Natural killer cell (primary cell): ENCODE measurements around the gene THSD7B. TPM values are rescaled to one million over a fixed set of nuclear protein-coding genes. Genes with fewer than 3 reads are reported as not detected.
"Not testable (repeated sequence)": the region's sequence is repeated elsewhere in the genome, so short reads cannot be mapped to it uniquely, and the experiment has no call there.

Experiments used
- ATAC-seq, 3 donors: fragments of 150-1000 bp in 2 of 3; fragments of 200-7000 bp in 1 of 3; cut with Tn5 transposase; 1 replicate in 1 of 3; 2 replicates in 2 of 3; pipeline ENCODE4 v1.10.0; 2021; ENCODE audit warnings: mild to moderate bottlenecking in 2 of 3, moderate library complexity in 2 of 3
- DNase-seq, 2 donors: peaks; one replicate each; pipeline versions ENCODE4 v3.0.0 to v3.0.0-alpha.2; 2013 to 2021; ENCODE audit warnings: mixed read lengths in 1 of 2
- H3K27ac ChIP-seq: one replicate; pipeline ENCODE4 v1.5.1; 2013; ENCODE audit warnings: mild to moderate bottlenecking, low read length
- H3K27me3 ChIP-seq: one replicate; pipeline ENCODE4 v1.6.1; 2013; ENCODE audit warnings: low read length; ENCODE audit not compliant: control insufficient read depth, insufficient read depth
- H3K36me3 ChIP-seq: one replicate; pipeline ENCODE4 v1.6.1; 2013; ENCODE audit warnings: low read length; ENCODE audit not compliant: control insufficient read depth, insufficient read depth
- H3K4me1 ChIP-seq: one replicate; pipeline ENCODE4 v1.6.1; 2013; ENCODE audit warnings: low read length; ENCODE audit not compliant: control insufficient read depth, insufficient read depth
- H3K4me3 ChIP-seq: one replicate; pipeline ENCODE4 v1.5.1; 2013; ENCODE audit warnings: low read length
- H3K9me3 ChIP-seq: one replicate; pipeline ENCODE4 v1.6.1; 2013; ENCODE audit warnings: low read length; ENCODE audit not compliant: control insufficient read depth, insufficient read depth
- H3K27ac Mint-ChIP-seq, 2 donors: one replicate each; pipeline ENCODE4 v1.8.0; 2022; ENCODE audit warnings: mild to moderate bottlenecking in 2 of 2, mixed read lengths in 2 of 2, moderate library complexity in 1 of 2
- H3K27me3 Mint-ChIP-seq, 2 donors: one replicate each; pipeline ENCODE4 v1.8.0; 2022; ENCODE audit warnings: low read depth in 2 of 2, mixed read lengths in 2 of 2
- H3K36me3 Mint-ChIP-seq: one replicate; pipeline ENCODE4 v1.8.0; 2022; ENCODE audit warnings: mixed read lengths
- H3K4me1 Mint-ChIP-seq, 2 donors: one replicate each; pipeline ENCODE4 v1.8.0; 2022; ENCODE audit warnings: mixed read lengths in 2 of 2
- H3K4me3 Mint-ChIP-seq: one replicate; pipeline ENCODE4 v1.8.0; 2022; ENCODE audit warnings: mild to moderate bottlenecking, moderate library complexity, mixed read lengths
- H3K9me3 Mint-ChIP-seq, 2 donors: one replicate each; pipeline ENCODE4 v1.8.0; 2022; ENCODE audit warnings: mixed read lengths in 2 of 2
- WGBS: methylation state at CpG from one replicate; pipeline ENCODE4 v1.1.7; 2013; ENCODE audit warnings: missing lambda C conversion rate; ENCODE audit not compliant: insufficient coverage; 5-methylcytosine and 5-hydroxymethylcytosine counted together
- intact Hi-C: fragments of 100-400 bp; cut with micrococcal nuclease; formaldehyde crosslinking; loops from one replicate; pipeline ENCODE4 v1.14.2; 2022
- total RNA-seq, 4 donors: library from RNA; stranded (reverse); fragments of 120-200 nt in 1 of 4; gene quantifications; one replicate each; pipeline versions ENCODE4 v1.2.3 to v1.2.4, GENCODE V29; 2013 to 2022
- TF ChIP-seq, protein P1 (sequence below): fragments of 200-600 bp; IDR thresholded peaks from one replicate; pipeline ENCODE4 v1.8.0; 2022; ENCODE audit warnings: antibody characterized with exemption

THSD7B gene
- total RNA-seq, 3 donors from 2014 or later (not counting 1 experiment from before 2014, with no cell fraction given): not detected

DNA sequence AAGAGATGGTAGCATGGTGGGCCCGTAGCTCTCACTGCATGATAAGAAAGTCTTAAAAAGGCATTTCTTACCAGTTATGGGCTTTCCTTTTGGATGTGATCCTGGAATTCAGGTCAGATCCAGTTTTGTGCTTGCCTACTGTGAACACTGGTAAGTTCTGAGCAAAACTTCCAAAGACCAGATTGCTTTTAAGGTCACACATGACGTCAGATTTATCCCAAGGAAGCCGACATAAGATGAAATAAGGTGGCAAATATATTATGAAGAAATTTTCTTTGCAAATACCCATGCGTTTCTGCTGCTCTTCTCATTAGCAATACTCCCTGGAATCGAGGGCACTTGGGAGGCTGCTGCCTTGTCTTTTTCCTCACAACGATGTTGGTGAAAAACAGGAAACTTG, 782.5 kb downstream of the THSD7B start:
- H3K27ac ChIP-seq: no peak overlapping the region
- Mint-ChIP-seq H3K27ac (no peak overlapping the region), H3K9me3 (peaks cover 6 to 11% of the 10 kb centered on the region in 2 donors), H3K4me1 (no peaks in the 10 kb centered on the region), H3K4me3 (no peak overlapping the region), H3K36me3 (no peaks in the 10 kb centered on the region), H3K27me3 (no peaks in the 10 kb centered on the region)
- no peaks in the 10 kb centered on the region for H3K36me3 ChIP-seq
- H3K4me1 ChIP-seq: no peaks in the 10 kb centered on the region
- ATAC-seq (no peak), DNase-seq (no peak)
- 80% methylated on average over 5 of the region's 6 CpGs for WGBS
- H3K9me3 ChIP-seq: no peaks in the 10 kb centered on the region
- intact Hi-C loops: no loop called here
- H3K27me3 ChIP-seq: no peaks in the 10 kb centered on the region
- TF ChIP-seq, protein P1, sequence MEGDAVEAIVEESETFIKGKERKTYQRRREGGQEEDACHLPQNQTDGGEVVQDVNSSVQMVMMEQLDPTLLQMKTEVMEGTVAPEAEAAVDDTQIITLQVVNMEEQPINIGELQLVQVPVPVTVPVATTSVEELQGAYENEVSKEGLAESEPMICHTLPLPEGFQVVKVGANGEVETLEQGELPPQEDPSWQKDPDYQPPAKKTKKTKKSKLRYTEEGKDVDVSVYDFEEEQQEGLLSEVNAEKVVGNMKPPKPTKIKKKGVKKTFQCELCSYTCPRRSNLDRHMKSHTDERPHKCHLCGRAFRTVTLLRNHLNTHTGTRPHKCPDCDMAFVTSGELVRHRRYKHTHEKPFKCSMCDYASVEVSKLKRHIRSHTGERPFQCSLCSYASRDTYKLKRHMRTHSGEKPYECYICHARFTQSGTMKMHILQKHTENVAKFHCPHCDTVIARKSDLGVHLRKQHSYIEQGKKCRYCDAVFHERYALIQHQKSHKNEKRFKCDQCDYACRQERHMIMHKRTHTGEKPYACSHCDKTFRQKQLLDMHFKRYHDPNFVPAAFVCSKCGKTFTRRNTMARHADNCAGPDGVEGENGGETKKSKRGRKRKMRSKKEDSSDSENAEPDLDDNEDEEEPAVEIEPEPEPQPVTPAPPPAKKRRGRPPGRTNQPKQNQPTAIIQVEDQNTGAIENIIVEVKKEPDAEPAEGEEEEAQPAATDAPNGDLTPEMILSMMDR: no peak
- H3K4me3 ChIP-seq: no peak overlapping the region

DNA sequence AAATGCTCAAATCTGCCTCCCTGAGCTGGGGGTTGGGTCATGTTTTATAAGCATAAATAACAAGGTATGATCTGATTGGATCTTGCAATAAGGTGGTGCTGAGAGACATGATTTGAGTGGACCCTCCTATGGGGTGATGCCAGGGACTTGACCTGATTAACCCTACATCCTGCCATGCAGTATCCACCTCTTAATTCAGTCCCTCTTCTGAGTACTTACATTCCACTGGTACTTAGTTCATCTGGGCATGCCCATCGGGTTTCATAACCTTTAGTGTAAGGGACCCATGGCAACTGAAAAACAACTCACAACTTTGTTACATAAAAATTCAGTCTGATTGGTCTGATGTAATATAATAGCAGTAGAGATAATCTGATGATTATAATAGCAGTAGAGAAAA, 801.0 kb downstream of the THSD7B start:
- WGBS: 100% methylated on average over 1 of the region's 1 CpG
- no peaks in the 10 kb centered on the region for H3K27me3 Mint-ChIP-seq

DNA sequence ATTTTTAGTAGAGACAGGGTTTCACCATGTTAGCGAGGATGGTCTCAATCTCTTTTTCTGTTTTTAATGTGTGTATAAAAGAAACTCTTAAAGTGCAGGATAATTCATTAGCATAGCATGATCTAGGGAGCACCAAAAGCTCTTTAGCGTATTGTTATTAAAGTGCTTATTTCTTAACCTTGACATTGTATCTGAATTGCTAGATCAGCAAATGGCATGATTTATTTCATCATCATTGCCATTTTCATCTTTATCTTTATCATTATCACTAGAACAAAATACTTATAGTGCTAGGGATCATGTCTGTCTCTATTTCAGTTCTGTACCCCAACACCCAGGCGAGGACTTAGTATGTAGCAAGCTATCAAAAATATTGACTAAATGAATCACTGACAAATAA, 805.1 kb downstream of the THSD7B start:
- Mint-ChIP-seq H3K9me3 (peaks cover 5 to 8% of the 10 kb centered on the region in 2 donors), H3K4me3 (no peak overlapping the region), H3K27ac (no peak overlapping the region), H3K36me3 (peaks cover 8% of the 10 kb centered on the region), H3K4me1 (no peaks in the 10 kb centered on the region), H3K27me3 (no peaks in the 10 kb centered on the region)
- no peak overlapping the region for H3K4me3 ChIP-seq
- WGBS: 85% methylated on average over 3 of the region's 3 CpGs
- no peaks in the 10 kb centered on the region for H3K36me3 ChIP-seq
- no peaks in the 10 kb centered on the region for H3K27me3 ChIP-seq
- H3K9me3 ChIP-seq: no peaks in the 10 kb centered on the region
- DNase-seq: no peak
- TF ChIP-seq, protein P1: no peak
- intact Hi-C loops: no loop called here
- no peak for ATAC-seq
- H3K27ac ChIP-seq: no peak overlapping the region
- no peaks in the 10 kb centered on the region for H3K4me1 ChIP-seq

More for the DNA sequence above, 801.0 kb downstream of the THSD7B start:
- Histone ChIP-seq H3K4me1 (no peaks in the 10 kb centered on the region), H3K4me3 (no peak overlapping the region), H3K27me3 (no peaks in the 10 kb centered on the region), H3K36me3 (no peaks in the 10 kb centered on the region), H3K9me3 (no peaks in the 10 kb centered on the region), H3K27ac (no peak overlapping the region)
- H3K27ac Mint-ChIP-seq: no peak overlapping the region
- intact Hi-C loops: no loop called here
- H3K36me3 Mint-ChIP-seq: peaks cover 8% of the 10 kb centered on the region
- peaks cover 11 to 12% of the 10 kb centered on the region in 2 donors for H3K9me3 Mint-ChIP-seq
- no peak for ATAC-seq
- H3K4me1 Mint-ChIP-seq: no peaks in the 10 kb centered on the region
- DNase-seq: no peak
- H3K4me3 Mint-ChIP-seq: no peak overlapping the region
- TF ChIP-seq, protein P1: no peak

DNA sequence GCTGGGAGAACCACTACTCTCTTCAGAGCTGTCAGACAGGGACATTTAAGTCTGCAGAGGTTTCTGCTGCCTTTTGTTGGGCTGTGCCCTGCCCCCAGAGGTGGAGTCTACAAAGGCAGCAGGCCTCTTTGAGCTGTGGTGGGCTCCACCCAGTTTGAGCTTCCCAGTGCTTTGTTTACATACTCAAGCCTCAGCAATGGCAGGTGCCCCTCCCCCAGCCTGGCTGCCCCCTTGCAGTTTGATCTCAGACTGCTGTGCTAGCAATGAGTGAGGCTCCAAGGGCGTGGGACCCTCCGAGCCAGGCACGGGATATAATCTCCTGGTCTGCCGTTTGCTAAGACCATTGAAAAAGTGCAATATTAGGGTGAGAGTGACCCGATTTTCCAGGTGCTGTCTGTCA, 822.5 kb downstream of the THSD7B start:
- DNase-seq, H3K4me1 Mint-ChIP-seq, H3K36me3 Mint-ChIP-seq, H3K27ac Mint-ChIP-seq, H3K27me3 ChIP-seq, H3K27ac ChIP-seq, H3K9me3 ChIP-seq, intact Hi-C loops, H3K4me3 ChIP-seq, H3K4me3 Mint-ChIP-seq, H3K27me3 Mint-ChIP-seq, H3K36me3 ChIP-seq, ATAC-seq, H3K4me1 ChIP-seq: not testable (repeated sequence)
- peaks cover 10 to 11% of the 10 kb centered on the region in 2 donors for H3K9me3 Mint-ChIP-seq
- WGBS: 88% methylated on average over 5 of the region's 5 CpGs

- intact Hi-C loops, H3K36me3 ChIP-seq: not testable (repeated sequence)
Observed at GRCh38 chr2:137588578-137588977, 823.2 kb downstream of the THSD7B start.

More at GRCh38 chr2:137588578-137588977, 823.2 kb downstream of the THSD7B start:
- H3K27me3 Mint-ChIP-seq, H3K4me3 ChIP-seq, H3K36me3 Mint-ChIP-seq, H3K4me1 Mint-ChIP-seq, H3K27me3 ChIP-seq, H3K4me1 ChIP-seq, H3K27ac Mint-ChIP-seq, H3K9me3 ChIP-seq, ATAC-seq, DNase-seq, H3K4me3 Mint-ChIP-seq, H3K27ac ChIP-seq: not testable (repeated sequence)
- H3K9me3 Mint-ChIP-seq: peaks cover 10 to 11% of the 10 kb centered on the region in 2 donors
- no CpG with 5 or more reads among the region's 1 CpG for WGBS
